Measurements from ENCODE around the gene DNAJB4. TPM values are rescaled to one million over a fixed set of nuclear protein-coding genes. Genes with fewer than 3 reads are reported as not detected.
"Not testable (repeated sequence)": the region's sequence is repeated elsewhere in the genome, so short reads cannot be mapped to it uniquely, and the experiment has no call there.

The DNAJB4 gene
- total RNA-seq, 1 experiment from 2014 or later = 45.5 TPM

- ChIA-PET CTCF (interaction anchor here (0.7 to 2.4 kb wide), 4 partner anchors 27 to 221 kb away, joined by 3 to 11 read pairs (median 6); partner anchors contain the start of gene DNAJB4), POLR2A (ENCODE audit: unreplicated experiment) (interaction anchor here (0.5 to 2.1 kb wide), 3 partner anchors 24 to 124 kb away, joined by 4 to 77 read pairs (median 5); partner anchors contain the start of gene DNAJB4)
- H3K4me1 ChIP-seq (replicated peaks; ENCODE audit: insufficient read depth) = peaks cover 36% of the 10 kb centered on the region
- peaks cover 38% of the 10 kb centered on the region for H3K36me3 ChIP-seq (ENCODE audit: low read depth)
- intact Hi-C loops (cut with micrococcal nuclease; ENCODE audit: unreplicated experiment) = no loop called here
- H3K27ac ChIP-seq = peak overlapping the region; percentile 98
- peak overlapping the region; percentile 80 for H3K4me3 ChIP-seq
- no peaks in the 10 kb centered on the region for H3K9me2 ChIP-seq (ENCODE audit: insufficient read depth)
- peak overlapping the region; percentile 87 for H3K4me2 ChIP-seq
- H2AFZ ChIP-seq = no peak overlapping the region
- H3F3A ChIP-seq (ENCODE audit: insufficient read depth, low read depth) = peaks cover 36% of the 10 kb centered on the region; the same call in 1 of the 2 replicates
- no TSS peak for BruUV-seq (replicated peaks)
- H3K27me3 ChIP-seq (ENCODE audit: insufficient read depth, low read depth) = no peaks in the 10 kb centered on the region
- DNase-seq = no peak
- no peak for TF ChIP-seq CTCF (conservative IDR thresholded peaks at IDR 0.05)
- no peak for TF ChIP-seq EZH2 (IDR thresholded peaks at IDR 0.05; ENCODE audit: low read depth)
- H4K20me1 ChIP-seq (ENCODE audit: insufficient read depth) = peaks cover 51% of the 10 kb centered on the region
- H3K79me2 ChIP-seq (ENCODE audit: low read depth) = peaks cover 92% of the 10 kb centered on the region
- no peaks in the 10 kb centered on the region for H3K9me3 ChIP-seq (ENCODE audit: insufficient read depth, low read depth)
Observed at GRCh38 chr1:77977989-77978292, 26.8 kb upstream of the DNAJB4 start.

- TSS peak; percentile 75 for BruUV-seq (replicated peaks)
- Histone ChIP-seq H4K20me1 (ENCODE audit: insufficient read depth) (peaks cover 46% of the 10 kb centered on the region), H3K4me2 (peak overlapping the region; percentile 87), H3K36me3 (ENCODE audit: low read depth) (peaks cover 38% of the 10 kb centered on the region), H3K4me3 (peak overlapping the region; percentile 80), H3K27me3 (ENCODE audit: insufficient read depth, low read depth) (no peaks in the 10 kb centered on the region), H3K9me2 (ENCODE audit: insufficient read depth) (no peaks in the 10 kb centered on the region), H2AFZ (peak overlapping the region; percentile 83), H3K9me3 (ENCODE audit: insufficient read depth, low read depth) (no peaks in the 10 kb centered on the region), H3K27ac (peak overlapping the region; percentile 98), H3F3A (ENCODE audit: insufficient read depth, low read depth) (peaks cover 36% of the 10 kb centered on the region; the same call in 1 of the 2 replicates), H3K79me2 (ENCODE audit: low read depth) (peaks cover 88% of the 10 kb centered on the region), H3K4me1 (replicated peaks; ENCODE audit: insufficient read depth) (peaks cover 36% of the 10 kb centered on the region)
- ChIA-PET CTCF (interaction anchor here (0.7 to 2.4 kb wide), 4 partner anchors 26 to 222 kb away, joined by 3 to 11 read pairs (median 6); partner anchors contain the start of gene DNAJB4), POLR2A (ENCODE audit: unreplicated experiment) (interaction anchor here (0.5 to 2.1 kb wide), 9 partner anchors 12 to 1084 kb away, joined by 3 to 77 read pairs (median 5); partner anchors contain the start of genes DNAJB4 and MIGA1)
- intact Hi-C loops (cut with micrococcal nuclease; ENCODE audit: unreplicated experiment) = no loop called here
- TF ChIP-seq CTCF (conservative IDR thresholded peaks at IDR 0.05) (no peak), EZH2 (IDR thresholded peaks at IDR 0.05; ENCODE audit: low read depth) (no peak)
- peak; percentile 71 to 97 for DNase-seq
Observed at GRCh38 chr1:77978293-77978968, 26.3 kb upstream of the DNAJB4 start.

- CTCF ChIA-PET = interaction anchor here (1.1 to 2.4 kb wide), 3 partner anchors 25 to 135 kb away, joined by 3 to 11 read pairs (median 10); partner anchors contain the start of gene DNAJB4
- H3K4me3 ChIP-seq = peak within 1 kb of the TSS; percentile 80
- H3F3A ChIP-seq (ENCODE audit: insufficient read depth, low read depth) = peaks cover 36% of the 10 kb centered on the region; the same call in 1 of the 2 replicates
- peaks cover 36% of the 10 kb centered on the region for H3K4me1 ChIP-seq (replicated peaks; ENCODE audit: insufficient read depth)
- H3K79me2 ChIP-seq (ENCODE audit: low read depth) = peaks cover 80% of the 10 kb centered on the region
- POLR2A ChIA-PET (ENCODE audit: unreplicated experiment) = interaction anchor here (0.6 to 2.1 kb wide), 11 partner anchors 11 to 1085 kb away, joined by 3 to 77 read pairs (median 5); partner anchors contain the start of genes DNAJB4 and MIGA1
- H3K4me2 ChIP-seq = peak within 1 kb of the TSS; percentile 91
- TF ChIP-seq EZH2 (IDR thresholded peaks at IDR 0.05; ENCODE audit: low read depth) = no peak
- peak; percentile 68 for TF ChIP-seq CTCF (conservative IDR thresholded peaks at IDR 0.05)
- intact Hi-C loops (cut with micrococcal nuclease; ENCODE audit: unreplicated experiment) = loop anchor here (1.0 kb wide), 2 partner anchors 25 to 135 kb away; partner anchors contain the start of gene DNAJB4
- H4K20me1 ChIP-seq (ENCODE audit: insufficient read depth) = peaks cover 38% of the 10 kb centered on the region
- H3K9me2 ChIP-seq (ENCODE audit: insufficient read depth) = no peaks in the 10 kb centered on the region
- peaks cover 43% of the 10 kb centered on the region for H3K36me3 ChIP-seq (ENCODE audit: low read depth)
- H3K27ac ChIP-seq = peak within 1 kb of the TSS; percentile 98
- DNase-seq = peak; percentile 93 to 97
- peak within 1 kb of the TSS; percentile 83 for H2AFZ ChIP-seq
- no peaks in the 10 kb centered on the region for H3K27me3 ChIP-seq (ENCODE audit: insufficient read depth, low read depth)
- H3K9me3 ChIP-seq (ENCODE audit: insufficient read depth, low read depth) = no peaks in the 10 kb centered on the region
- TSS peak; percentile 73 for BruUV-seq (replicated peaks)
Observed at GRCh38 chr1:77978969-77979876, 25.5 kb upstream of the DNAJB4 start, which contains the start of gene FUBP1. FUBP1 (minus strand) TSS chr1:77979072; CDS start chr1:77979004, 68 bp downstream.

- H3K9me3 ChIP-seq (ENCODE audit: insufficient read depth, low read depth); intact Hi-C loops (cut with micrococcal nuclease; ENCODE audit: unreplicated experiment); H3K4me3 ChIP-seq; H2AFZ ChIP-seq; POLR2A ChIA-PET (ENCODE audit: unreplicated experiment); H3K27ac ChIP-seq; DNase-seq; H3K9me2 ChIP-seq (ENCODE audit: insufficient read depth); CTCF ChIA-PET; H3K4me2 ChIP-seq; BruUV-seq (replicated peaks); H4K20me1 ChIP-seq (ENCODE audit: insufficient read depth); H3K27me3 ChIP-seq (ENCODE audit: insufficient read depth, low read depth): not testable (repeated sequence)
- Histone ChIP-seq H3F3A (ENCODE audit: insufficient read depth, low read depth) (peaks cover 10% of the 10 kb centered on the region; the same call in 1 of the 2 replicates), H3K79me2 (ENCODE audit: low read depth) (peaks cover 45% of the 10 kb centered on the region), H3K36me3 (ENCODE audit: low read depth) (peaks cover 13% of the 10 kb centered on the region), H3K4me1 (replicated peaks; ENCODE audit: insufficient read depth) (peaks cover 11% of the 10 kb centered on the region)
Observed at GRCh38 chr1:77983352-77983996, 21.3 kb upstream of the DNAJB4 start.
